Muscle of leg (tissue), 9 donors: ENCODE measurements around the gene BCL2L12. TPM values are rescaled to one million over a fixed set of nuclear protein-coding genes. Genes with fewer than 3 reads are reported as not detected.

Experiments
- polyA plus RNA-seq, 8 donors: library from polyadenylated mRNA; unstranded; fragments of 120-200 nt; gene quantifications; one replicate each; pipeline versions ENCODE4 v1.2.1 to v1.2.3, GENCODE V29; 2013; ENCODE audit warnings: inconsistent platforms in 1 of 8, low replicate concordance in 1 of 8; ENCODE audit not compliant: insufficient read length in 8 of 8, insufficient read depth in 1 of 8
- total RNA-seq: library from RNA; stranded (reverse); fragments of 120-200 nt; gene quantifications from one replicate; pipeline ENCODE4 v1.2.4, GENCODE V29; 2013

BCL2L12 gene
- total and polyA plus RNA-seq, 9 donors = 10.9 to 39.6 (median 31.1) TPM

Other genes with a start within 250 kb of the BCL2L12 start
- gene PTH2, start 242.5 kb upstream of the BCL2L12 start, total RNA-seq = not detected
- gene PTH2, start 242.5 kb upstream of the BCL2L12 start, polyA plus RNA-seq = under 1 TPM in 1 of 8 donors, not detected in 7; 0.28 TPM
- not detected for gene GFY, start 240.5 kb upstream of the BCL2L12 start, total RNA-seq
- not detected for gene GFY, start 240.5 kb upstream of the BCL2L12 start, polyA plus RNA-seq
- gene SLC17A7, start 224.4 kb upstream of the BCL2L12 start, total RNA-seq = 0.53 TPM
- gene SLC17A7, start 224.4 kb upstream of the BCL2L12 start, polyA plus RNA-seq = 1 to 10 TPM in 5 of 8 donors, under 1 TPM in 3; 0.60 to 1.7 (median 1.2) TPM
- 53.6 TPM for gene PIH1D1, start 214.1 kb upstream of the BCL2L12 start, total RNA-seq
- gene PIH1D1, start 214.1 kb upstream of the BCL2L12 start, polyA plus RNA-seq = 10 to 100 TPM; 42.2 to 55.0 (median 45.8) TPM
- 14.4 TPM for gene ALDH16A1, start 212.7 kb upstream of the BCL2L12 start, total RNA-seq
- 10 to 100 TPM; 11.3 to 18.8 (median 13.8) TPM for gene ALDH16A1, start 212.7 kb upstream of the BCL2L12 start, polyA plus RNA-seq
- 1.5 TPM for gene FLT3LG, start 191.7 kb upstream of the BCL2L12 start, total RNA-seq
- gene FLT3LG, start 191.7 kb upstream of the BCL2L12 start, polyA plus RNA-seq = 1 to 10 TPM; 2.6 to 4.9 (median 3.3) TPM
- 5,773 TPM for gene RPL13A, start 178.3 kb upstream of the BCL2L12 start, total RNA-seq
- 1,000 to 10,000 TPM; 4,396 to 5,632 (median 4,838) TPM for gene RPL13A, start 178.3 kb upstream of the BCL2L12 start, polyA plus RNA-seq
- gene RPS11, start 169.5 kb upstream of the BCL2L12 start, total RNA-seq = 5,208 TPM
- 1,000 to 10,000 TPM; 3,030 to 4,403 (median 3,703) TPM for gene RPS11, start 169.5 kb upstream of the BCL2L12 start, polyA plus RNA-seq
- gene FCGRT, start 153.3 kb upstream of the BCL2L12 start, total RNA-seq = 200 TPM
- 100 to 1,000 TPM; 150 to 241 (median 199) TPM for gene FCGRT, start 153.3 kb upstream of the BCL2L12 start, polyA plus RNA-seq
- 121 TPM for gene RCN3, start 137.9 kb upstream of the BCL2L12 start, total RNA-seq
- 10 to 100 TPM; 37.4 to 88.6 (median 57.7) TPM for gene RCN3, start 137.9 kb upstream of the BCL2L12 start, polyA plus RNA-seq
- gene NOSIP, start 85.4 kb upstream of the BCL2L12 start, total RNA-seq = 78.8 TPM
- gene NOSIP, start 85.4 kb upstream of the BCL2L12 start, polyA plus RNA-seq = 10 to 100 TPM; 59.3 to 78.4 (median 66.5) TPM
- gene PRRG2, start 84.6 kb upstream of the BCL2L12 start, total RNA-seq = 0.84 TPM
- gene PRRG2, start 84.6 kb upstream of the BCL2L12 start, polyA plus RNA-seq = under 1 TPM; 0.28 to 0.88 (median 0.56) TPM
- gene PRR12, start 74.8 kb upstream of the BCL2L12 start, total RNA-seq = 3.5 TPM
- 10 to 100 TPM; 14.9 to 22.7 (median 19.5) TPM for gene PRR12, start 74.8 kb upstream of the BCL2L12 start, polyA plus RNA-seq
- 15.3 TPM for gene RRAS, start 25.8 kb upstream of the BCL2L12 start, total RNA-seq
- gene RRAS, start 25.8 kb upstream of the BCL2L12 start, polyA plus RNA-seq = 10 to 100 TPM; 26.7 to 36.4 (median 31.6) TPM
- 6.8 TPM for gene SCAF1, start 23.7 kb upstream of the BCL2L12 start, total RNA-seq
- gene SCAF1, start 23.7 kb upstream of the BCL2L12 start, polyA plus RNA-seq = 10 to 100 TPM; 25.6 to 36.9 (median 33.5) TPM
- gene IRF3, start 76 bp upstream of the BCL2L12 start, total RNA-seq = 34.5 TPM
- 10 to 100 TPM; 29.2 to 47.9 (median 39.4) TPM for gene IRF3, start 76 bp upstream of the BCL2L12 start, polyA plus RNA-seq
- 228 TPM for gene PRMT1, start 11.3 kb downstream of the BCL2L12 start, total RNA-seq
- gene PRMT1, start 11.3 kb downstream of the BCL2L12 start, polyA plus RNA-seq = 100 to 1,000 TPM; 186 to 229 (median 205) TPM
- 0.89 TPM for gene ADM5, start 23.7 kb downstream of the BCL2L12 start, total RNA-seq
- 1 to 10 TPM in 6 of 8 donors, under 1 TPM in 2; 0.63 to 1.8 (median 1.2) TPM for gene ADM5, start 23.7 kb downstream of the BCL2L12 start, polyA plus RNA-seq
- 5.4 TPM for gene CPT1C, start 25.2 kb downstream of the BCL2L12 start, total RNA-seq
- gene CPT1C, start 25.2 kb downstream of the BCL2L12 start, polyA plus RNA-seq = 10 to 100 TPM in 7 of 8 donors, 1 to 10 TPM in 1; 8.1 to 16.0 (median 11.6) TPM
- gene TSKS, start 97.4 kb downstream of the BCL2L12 start, total RNA-seq = 0.84 TPM
- gene TSKS, start 97.4 kb downstream of the BCL2L12 start, polyA plus RNA-seq = 1 to 10 TPM in 2 of 8 donors, under 1 TPM in 6; 0.24 to 1.8 (median 0.67) TPM
- gene AP2A1, start 101.1 kb downstream of the BCL2L12 start, total RNA-seq = 31.3 TPM
- gene AP2A1, start 101.1 kb downstream of the BCL2L12 start, polyA plus RNA-seq = 10 to 100 TPM; 52.9 to 76.9 (median 65.2) TPM
- gene FUZ, start 147.4 kb downstream of the BCL2L12 start, total RNA-seq = 14.6 TPM
- 10 to 100 TPM; 15.8 to 23.8 (median 17.9) TPM for gene FUZ, start 147.4 kb downstream of the BCL2L12 start, polyA plus RNA-seq
- 9.6 TPM for gene MED25, start 152.4 kb downstream of the BCL2L12 start, total RNA-seq
- 10 to 100 TPM; 24.9 to 41.0 (median 34.5) TPM for gene MED25, start 152.4 kb downstream of the BCL2L12 start, polyA plus RNA-seq
- gene PTOV1, start 185.2 kb downstream of the BCL2L12 start, total RNA-seq = 140 TPM
- 100 to 1,000 TPM; 173 to 239 (median 224) TPM for gene PTOV1, start 185.2 kb downstream of the BCL2L12 start, polyA plus RNA-seq
- gene PNKP, start 201.6 kb downstream of the BCL2L12 start, total RNA-seq = 20.7 TPM
- gene PNKP, start 201.6 kb downstream of the BCL2L12 start, polyA plus RNA-seq = 10 to 100 TPM; 20.2 to 41.7 (median 33.8) TPM
- gene AKT1S1, start 211.4 kb downstream of the BCL2L12 start, total RNA-seq = 6.7 TPM
- 10 to 100 TPM; 35.5 to 42.3 (median 40.3) TPM for gene AKT1S1, start 211.4 kb downstream of the BCL2L12 start, polyA plus RNA-seq
- 5.1 TPM for gene TBC1D17, start 211.8 kb downstream of the BCL2L12 start, total RNA-seq
- 10 to 100 TPM; 28.8 to 41.7 (median 37.9) TPM for gene TBC1D17, start 211.8 kb downstream of the BCL2L12 start, polyA plus RNA-seq
- gene IL4I1, start 231.0 kb downstream of the BCL2L12 start, total RNA-seq = 0.53 TPM
- gene IL4I1, start 231.0 kb downstream of the BCL2L12 start, polyA plus RNA-seq = 1 to 10 TPM in 5 of 8 donors, under 1 TPM in 3; 0.58 to 1.2 (median 1.0) TPM